Measurements from ENCODE around the gene SLC38A5. TPM values are rescaled to one million over a fixed set of nuclear protein-coding genes. Genes with fewer than 3 reads are reported as not detected.

The SLC38A5 gene
- total and polyA plus RNA-seq, 2 donors (not counting 3 experiments of a cell fraction or from before 2014, with no cell fraction given) = 21.6 to 28.8 TPM

DNA sequence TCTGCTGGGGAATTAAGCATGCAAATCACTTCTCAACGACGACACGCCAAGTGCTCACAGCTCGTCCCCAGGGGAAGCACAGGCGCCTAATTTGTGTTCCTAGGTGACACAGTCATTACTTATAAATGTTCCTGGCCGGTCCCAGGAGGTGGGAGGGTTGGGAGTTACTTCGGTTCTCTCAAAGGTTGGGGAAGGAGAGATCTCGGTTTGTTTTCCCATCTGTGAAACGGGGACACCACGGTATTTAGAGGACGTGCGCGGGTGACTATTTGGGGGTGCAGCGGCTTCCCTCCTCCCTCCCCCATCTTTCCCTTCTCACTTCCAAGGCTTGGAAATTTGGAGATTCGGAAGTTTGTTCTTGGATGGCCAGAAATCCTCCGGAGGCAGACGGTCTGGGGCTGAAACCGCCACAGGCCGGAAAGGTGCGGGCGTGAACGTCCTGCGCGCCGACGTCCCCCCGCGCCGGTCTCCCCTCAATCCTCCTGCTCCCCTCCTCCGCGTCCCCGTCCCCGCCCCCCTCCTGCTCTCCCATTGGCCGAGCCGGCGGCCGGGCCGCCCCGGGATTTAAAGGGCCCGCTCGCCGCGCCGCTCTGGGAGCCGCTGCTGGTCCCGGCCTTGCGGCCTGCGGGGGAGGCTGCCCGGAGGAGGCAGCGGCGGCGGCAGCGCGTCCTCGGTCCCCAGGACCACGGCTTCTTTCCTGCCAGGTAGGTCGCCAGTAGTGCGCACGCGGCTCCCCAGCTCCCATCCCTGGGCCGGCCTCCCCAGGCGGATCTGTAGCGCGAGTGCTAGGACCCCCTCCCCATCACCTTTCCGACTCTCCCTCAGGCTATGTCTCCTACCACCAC is 38.6 kb upstream of the SLC38A5 start, which contains the start of gene PORCN:
Gene PORCN, plus strand, starts transcription at position 593 of the 845 bp plus-strand sequence. CDS start 829 bp downstream, outside the sequence.
- dilution Hi-C loops (cut with MboI; ENCODE audit: extremely low pct_ligation_motif_present, low sequenced_read_pairs) = no loop called here
- TSS peak; percentile 45 for BruUV-seq (replicated peaks)
- Histone ChIP-seq H3K4me1 (ENCODE audit: control insufficient read depth, extremely low read depth, insufficient read depth, low read length) (no peaks in the 10 kb centered on the region), H4K20me1 (replicated peaks; ENCODE audit: control insufficient read depth, extremely low read depth, insufficient read depth, low read length) (no peaks in the 10 kb centered on the region), H3K4me2 (ENCODE audit: insufficient read depth, low read length) (peak within 1 kb of the TSS; percentile 49), H3K27me3 (ENCODE audit: control insufficient read depth in 2 of 2, insufficient read depth in 2 of 2, low read length in 2 of 2) (no peaks in the 10 kb centered on the region), H2AFZ (ENCODE audit: low read depth, low read length) (peak within 1 kb of the TSS; percentile 61), H3K9ac (replicated peaks; ENCODE audit: extremely low read depth, insufficient read depth, low read length) (peak within 1 kb of the TSS; percentile 49), H3K9me3 (replicated peaks; ENCODE audit: control insufficient read depth, insufficient read depth, low read length) (no peaks in the 10 kb centered on the region), H3K79me2 (ENCODE audit: control insufficient read depth, insufficient read depth, low read length) (no peaks in the 10 kb centered on the region), H3K4me3 (replicated peaks in 1 of 3; ENCODE audit: insufficient read depth in 1 of 3, low read depth in 1 of 3, low read length in 3 of 3) (peak within 1 kb of the TSS; percentile 46 to 83 (median 75)), H3K27ac (ENCODE audit: insufficient read depth, low read depth, low read length) (peak within 1 kb of the TSS; percentile 24), H3K36me3 (ENCODE audit: control insufficient read depth in 2 of 2, extremely low read depth in 1 of 2, insufficient read depth in 2 of 2, low read length in 2 of 2) (peaks cover 0 to 2% of the 10 kb centered on the region in 2 experiments), H3K9me1 (replicated peaks; ENCODE audit: control insufficient read depth, extremely low read depth, insufficient read depth, low read length) (no peaks in the 10 kb centered on the region)
- intact Hi-C loops (cut with micrococcal nuclease) = no loop called here
- DNase-seq (ENCODE audit: low read depth, low spot score) (peak; percentile 60), FAIRE-seq (peak; percentile 87)
- POLR2A ChIA-PET = no interaction called here
- TF ChIP-seq POLR2A (IDR thresholded peaks at IDR 0.05; ENCODE audit: low read depth, low read length) = peak; percentile 70
- no peak for TF ChIP-seq MYC (IDR thresholded peaks at IDR 0.05; ENCODE audit: low read depth, low read length)
- TF ChIP-seq, protein P1, sequence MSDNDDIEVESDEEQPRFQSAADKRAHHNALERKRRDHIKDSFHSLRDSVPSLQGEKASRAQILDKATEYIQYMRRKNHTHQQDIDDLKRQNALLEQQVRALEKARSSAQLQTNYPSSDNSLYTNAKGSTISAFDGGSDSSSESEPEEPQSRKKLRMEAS (IDR thresholded peaks at IDR 0.05; ENCODE audit: insufficient read depth, insufficient read length) = no peak
- CTCF ChIA-PET = no interaction called here

DNA sequence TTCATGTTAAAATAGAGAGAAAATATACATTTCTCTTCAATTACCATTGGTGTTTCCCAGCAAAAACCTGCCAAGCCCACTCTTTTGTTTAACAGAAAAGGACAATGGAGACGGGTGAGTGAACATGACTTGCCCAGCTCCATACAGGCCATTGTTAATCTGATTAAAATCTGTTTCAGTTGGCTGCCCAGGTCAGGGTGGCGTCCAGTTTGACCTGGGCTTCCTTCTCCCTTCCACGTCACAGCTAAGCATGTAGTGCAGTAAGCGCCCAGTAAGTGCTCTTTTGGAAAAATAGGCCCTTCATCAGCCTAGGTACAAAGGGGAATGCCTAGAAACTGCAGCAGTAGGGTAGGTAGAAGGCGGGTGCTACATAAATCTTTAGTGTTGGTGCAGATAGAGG is 37.2 kb upstream of the SLC38A5 start:
- Histone ChIP-seq H3K4me3 (replicated peaks in 1 of 3; ENCODE audit: insufficient read depth in 1 of 3, low read depth in 1 of 3, low read length in 3 of 3) (no peak overlapping the region), H3K4me2 (ENCODE audit: insufficient read depth, low read length) (no peak overlapping the region), H3K36me3 (ENCODE audit: control insufficient read depth in 2 of 2, extremely low read depth in 1 of 2, insufficient read depth in 2 of 2, low read length in 2 of 2) (peaks cover 0 to 2% of the 10 kb centered on the region in 2 experiments), H3K79me2 (ENCODE audit: control insufficient read depth, insufficient read depth, low read length) (no peaks in the 10 kb centered on the region), H4K20me1 (replicated peaks; ENCODE audit: control insufficient read depth, extremely low read depth, insufficient read depth, low read length) (no peaks in the 10 kb centered on the region), H2AFZ (ENCODE audit: low read depth, low read length) (no peak overlapping the region), H3K9me3 (replicated peaks; ENCODE audit: control insufficient read depth, insufficient read depth, low read length) (no peaks in the 10 kb centered on the region), H3K4me1 (ENCODE audit: control insufficient read depth, extremely low read depth, insufficient read depth, low read length) (no peaks in the 10 kb centered on the region), H3K27ac (ENCODE audit: insufficient read depth, low read depth, low read length) (no peak overlapping the region), H3K27me3 (ENCODE audit: control insufficient read depth in 2 of 2, insufficient read depth in 2 of 2, low read length in 2 of 2) (no peaks in the 10 kb centered on the region), H3K9me1 (replicated peaks; ENCODE audit: control insufficient read depth, extremely low read depth, insufficient read depth, low read length) (no peaks in the 10 kb centered on the region), H3K9ac (replicated peaks; ENCODE audit: extremely low read depth, insufficient read depth, low read length) (no peak overlapping the region)
- no TSS peak for BruUV-seq (replicated peaks)
- intact Hi-C loops (cut with micrococcal nuclease) = no loop called here
- dilution Hi-C loops (cut with MboI; ENCODE audit: extremely low pct_ligation_motif_present, low sequenced_read_pairs) = no loop called here
- DNase-seq (ENCODE audit: low read depth, low spot score) (no peak), FAIRE-seq (peak; percentile 76)
- POLR2A ChIA-PET = no interaction called here
- CTCF ChIA-PET = no interaction called here
- no peak for TF ChIP-seq FOS (IDR thresholded peaks at IDR 0.05; ENCODE audit: borderline replicate concordance, insufficient read depth, low read length)
- no peak for TF ChIP-seq EZH2 (IDR thresholded peaks at IDR 0.05; ENCODE audit: borderline replicate concordance, low read depth, low read length, severe bottlenecking)
- TF ChIP-seq, protein P2, sequence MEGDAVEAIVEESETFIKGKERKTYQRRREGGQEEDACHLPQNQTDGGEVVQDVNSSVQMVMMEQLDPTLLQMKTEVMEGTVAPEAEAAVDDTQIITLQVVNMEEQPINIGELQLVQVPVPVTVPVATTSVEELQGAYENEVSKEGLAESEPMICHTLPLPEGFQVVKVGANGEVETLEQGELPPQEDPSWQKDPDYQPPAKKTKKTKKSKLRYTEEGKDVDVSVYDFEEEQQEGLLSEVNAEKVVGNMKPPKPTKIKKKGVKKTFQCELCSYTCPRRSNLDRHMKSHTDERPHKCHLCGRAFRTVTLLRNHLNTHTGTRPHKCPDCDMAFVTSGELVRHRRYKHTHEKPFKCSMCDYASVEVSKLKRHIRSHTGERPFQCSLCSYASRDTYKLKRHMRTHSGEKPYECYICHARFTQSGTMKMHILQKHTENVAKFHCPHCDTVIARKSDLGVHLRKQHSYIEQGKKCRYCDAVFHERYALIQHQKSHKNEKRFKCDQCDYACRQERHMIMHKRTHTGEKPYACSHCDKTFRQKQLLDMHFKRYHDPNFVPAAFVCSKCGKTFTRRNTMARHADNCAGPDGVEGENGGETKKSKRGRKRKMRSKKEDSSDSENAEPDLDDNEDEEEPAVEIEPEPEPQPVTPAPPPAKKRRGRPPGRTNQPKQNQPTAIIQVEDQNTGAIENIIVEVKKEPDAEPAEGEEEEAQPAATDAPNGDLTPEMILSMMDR (IDR thresholded peaks at IDR 0.05; ENCODE audit: extremely low read depth in 1 of 2, insufficient read depth in 1 of 2, low read depth in 1 of 2, low read length in 2 of 2) = no peak
- TF ChIP-seq, protein P1 (IDR thresholded peaks at IDR 0.05; ENCODE audit: insufficient read depth, insufficient read length) = no peak
